Measurements from ENCODE around the gene ADAMTS20.

DNA sequence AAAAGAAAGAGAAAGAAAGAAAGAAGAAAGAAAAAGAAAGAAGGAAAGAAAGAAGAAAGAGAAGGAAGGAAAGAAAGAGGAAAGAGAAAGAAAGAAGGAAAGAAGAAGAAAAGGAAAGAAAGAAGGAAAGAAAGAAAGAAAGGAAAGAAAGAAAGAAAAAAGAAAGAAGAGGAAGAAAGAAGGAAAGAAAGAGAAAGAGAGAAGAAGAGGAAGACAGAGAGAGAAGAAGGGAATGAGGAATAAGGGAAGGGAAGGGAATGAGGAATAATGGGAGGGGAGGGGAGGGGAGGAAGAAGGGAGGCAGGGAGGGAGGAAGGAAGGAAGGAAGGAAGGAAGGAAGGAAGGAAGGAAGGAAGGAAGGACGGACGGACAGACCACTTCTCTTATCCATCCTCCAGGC, 246.9 kb downstream of the ADAMTS20 start:
- no peak for TF ChIP-seq YY1 (IDR thresholded peaks at IDR 0.05; ENCODE audit: low read depth, low read length)
- TF ChIP-seq, protein P1, sequence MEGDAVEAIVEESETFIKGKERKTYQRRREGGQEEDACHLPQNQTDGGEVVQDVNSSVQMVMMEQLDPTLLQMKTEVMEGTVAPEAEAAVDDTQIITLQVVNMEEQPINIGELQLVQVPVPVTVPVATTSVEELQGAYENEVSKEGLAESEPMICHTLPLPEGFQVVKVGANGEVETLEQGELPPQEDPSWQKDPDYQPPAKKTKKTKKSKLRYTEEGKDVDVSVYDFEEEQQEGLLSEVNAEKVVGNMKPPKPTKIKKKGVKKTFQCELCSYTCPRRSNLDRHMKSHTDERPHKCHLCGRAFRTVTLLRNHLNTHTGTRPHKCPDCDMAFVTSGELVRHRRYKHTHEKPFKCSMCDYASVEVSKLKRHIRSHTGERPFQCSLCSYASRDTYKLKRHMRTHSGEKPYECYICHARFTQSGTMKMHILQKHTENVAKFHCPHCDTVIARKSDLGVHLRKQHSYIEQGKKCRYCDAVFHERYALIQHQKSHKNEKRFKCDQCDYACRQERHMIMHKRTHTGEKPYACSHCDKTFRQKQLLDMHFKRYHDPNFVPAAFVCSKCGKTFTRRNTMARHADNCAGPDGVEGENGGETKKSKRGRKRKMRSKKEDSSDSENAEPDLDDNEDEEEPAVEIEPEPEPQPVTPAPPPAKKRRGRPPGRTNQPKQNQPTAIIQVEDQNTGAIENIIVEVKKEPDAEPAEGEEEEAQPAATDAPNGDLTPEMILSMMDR (IDR thresholded peaks at IDR 0.05 in 2 of 3, conservative IDR thresholded peaks at IDR 0.05 in 1 of 3; ENCODE audit: control insufficient read depth in 2 of 3, extremely low read depth in 1 of 3, insufficient read depth in 1 of 3, low read depth in 3 of 3, low read length in 3 of 3), result no peak
- TF ChIP-seq, protein P2, sequence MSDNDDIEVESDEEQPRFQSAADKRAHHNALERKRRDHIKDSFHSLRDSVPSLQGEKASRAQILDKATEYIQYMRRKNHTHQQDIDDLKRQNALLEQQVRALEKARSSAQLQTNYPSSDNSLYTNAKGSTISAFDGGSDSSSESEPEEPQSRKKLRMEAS (IDR thresholded peaks at IDR 0.05; ENCODE audit: low read depth, low read length), result no peak

Data from GM12878 (cell line).